Skin of body (tissue), 3 donors: ENCODE data around the gene NFX1. TPM values are rescaled to one million over a fixed set of nuclear protein-coding genes. Genes with fewer than 3 reads are reported as not detected.

Source experiments
- DNase-seq: peaks from one replicate; lab custom pipeline; 2025; lab: John Stamatoyannopoulos, UW
- small RNA-seq: library from RNA; depleted of rRNA; stranded (forward); fragments of <200 nt; gene quantifications from one replicate; pipeline ENCODE3, GENCODE V24; 2014; ENCODE audit warnings: low replicate concordance
- total RNA-seq: library from RNA; depleted of rRNA; stranded (reverse); fragments of >200 nt; gene quantifications from one replicate; pipeline ENCODE4 v1.2.3, GENCODE V29; 2014

Gene NFX1
- total RNA-seq, 1 donor from 2014 or later, result 29.0 TPM

- no peak for DNase-seq
Observed at GRCh38 chr9:33415501-33416038, 125.3 kb downstream of the NFX1 start.

GRCh38 chr9:33416996-33417395, 126.7 kb downstream of the NFX1 start:
- no peak for DNase-seq

DNA sequence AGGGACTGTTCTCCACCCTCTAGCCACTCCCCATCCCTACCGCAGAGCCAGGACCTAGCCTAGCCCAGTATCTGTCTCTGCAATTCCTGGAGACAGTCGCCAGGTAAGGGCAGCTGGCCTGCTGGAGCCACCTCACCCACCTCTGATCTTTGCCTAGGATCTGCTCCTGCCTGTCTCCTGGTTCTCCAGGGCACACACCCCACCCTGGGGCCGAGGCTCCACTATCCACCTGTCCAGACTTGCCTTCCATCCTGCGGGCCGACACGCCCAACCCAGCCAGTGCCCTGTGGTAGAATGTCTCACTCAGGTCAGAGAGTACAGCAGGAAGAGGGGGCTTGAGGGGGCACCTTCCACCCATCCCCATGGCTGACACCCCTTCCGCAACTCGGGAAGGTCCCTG, 127.8 kb downstream of the NFX1 start:
- no peak for DNase-seq

DNA sequence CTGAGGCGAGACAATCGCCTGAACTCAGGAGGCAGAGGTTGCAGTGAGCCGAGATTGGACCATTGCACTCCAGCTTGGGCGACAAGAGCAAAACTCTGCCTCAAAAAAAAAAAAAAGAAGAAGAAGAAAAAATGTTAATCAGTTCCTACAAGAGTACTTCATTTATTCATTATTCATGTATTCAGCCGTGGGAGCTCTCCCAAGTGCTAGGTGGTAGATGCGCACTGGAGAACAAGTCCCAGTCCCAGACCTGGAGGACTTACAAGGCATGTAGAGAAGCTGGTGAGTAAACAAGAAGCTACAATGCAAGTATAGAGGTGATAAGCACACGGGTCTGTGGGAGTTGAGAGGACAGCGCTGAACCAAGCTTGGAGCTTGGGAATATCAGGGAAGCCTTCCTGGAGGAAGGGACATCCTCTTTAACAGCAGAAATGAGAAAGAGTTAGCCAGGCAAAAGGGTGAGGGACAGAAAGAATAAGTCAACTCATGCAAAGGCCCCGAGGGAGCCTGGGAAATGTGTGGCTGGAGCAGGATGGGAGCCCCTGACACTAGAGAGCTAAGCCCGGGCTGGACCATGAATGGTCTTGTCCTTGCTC, 129.5 kb downstream of the NFX1 start:
- no peak for DNase-seq

Small RNAs within 50 kb of the gene (small RNA-seq; reads per million reads assigned to genes)
- gene RF00019, result not detected

Other genes with a start within 250 kb of the NFX1 start
- gene SMU1, start 213.8 kb upstream of the NFX1 start, total RNA-seq, result 25.7 TPM
- gene B4GALT1, start 123.2 kb upstream of the NFX1 start, total RNA-seq, result 30.8 TPM
- not detected for gene SPINK4, start 50.3 kb upstream of the NFX1 start, total RNA-seq
- 64.7 TPM for gene BAG1, start 25.8 kb upstream of the NFX1 start, total RNA-seq
- 53.4 TPM for gene CHMP5, start 25.5 kb upstream of the NFX1 start, total RNA-seq
- gene AQP7, start 112.1 kb downstream of the NFX1 start, total RNA-seq, result 37.0 TPM
- gene AQP3, start 157.1 kb downstream of the NFX1 start, total RNA-seq, result 169 TPM
- 21.2 TPM for gene NOL6, start 183.4 kb downstream of the NFX1 start, total RNA-seq
- gene ANKRD18B, start 233.7 kb downstream of the NFX1 start, total RNA-seq, result 1.7 TPM